Measurements from ENCODE around the gene SLC16A3.

The SLC16A3 gene

GRCh38 chr17:82244413-82245133, 15.7 kb downstream of the SLC16A3 start:
- TF ChIP-seq ZNF654 (tag by site-specific recombination; IDR thresholded peaks at IDR 0.05; ENCODE audit: low read depth) (peak; percentile 57), BCL11A (tag by site-specific recombination; IDR thresholded peaks at IDR 0.05; ENCODE audit: low read depth) (no peak), SP3 (tag by site-specific recombination; IDR thresholded peaks at IDR 0.05) (no peak), ZNF600 (tag by site-specific recombination; IDR thresholded peaks at IDR 0.05) (peak; percentile 32; the same call in 1 of the 2 replicates)
- no peaks in the 10 kb centered on the region for H3K9me3 ChIP-seq (ENCODE audit: control insufficient read depth, insufficient read depth, low read depth, low read length)
- H3K4me3 ChIP-seq (ENCODE audit: low read depth, low read length) = no peak overlapping the region
- ChIA-PET POLR2A (no interaction called here), CTCF (interaction anchor here (0.8 to 1.0 kb wide), 4 partner anchors 9 to 55 kb away, joined by 3 read pairs; no protein-coding TSS in a partner anchor)
- peaks cover 24 to 98% of the 10 kb centered on the region in 2 experiments for H3K36me3 ChIP-seq (ENCODE audit: control insufficient read depth in 2 of 2, insufficient read depth in 1 of 2, low read length in 2 of 2)
- H3K27ac ChIP-seq (ENCODE audit: extremely low read depth, low read depth, low read length) = 0 out of 2 replicates have a peak overlapping the region, but pooled peaks have one; percentile 5
- H3K4me1 ChIP-seq (ENCODE audit: control insufficient read depth, insufficient read depth, low read length) = no peaks in the 10 kb centered on the region

GRCh38 chr17:82245134-82246039, 16.5 kb downstream of the SLC16A3 start:
- H3K36me3 ChIP-seq (ENCODE audit: control insufficient read depth in 2 of 2, insufficient read depth in 1 of 2, low read length in 2 of 2) = peaks cover 32 to 98% of the 10 kb centered on the region in 2 experiments
- TF ChIP-seq ZNF544 (tag by site-specific recombination; IDR thresholded peaks at IDR 0.05) (no peak), HIC1 (tag by site-specific recombination; IDR thresholded peaks at IDR 0.05) (peak; percentile 32; the same call in 1 of the 2 replicates), GLIS2 (tag by site-specific recombination; IDR thresholded peaks at IDR 0.05) (peak; percentile 37; the same call in 1 of the 2 replicates)
- ChIA-PET POLR2A (interaction anchor here (0.8 kb wide), 1 partner anchor 9 kb away, joined by 3 read pairs; no protein-coding TSS in a partner anchor), CTCF (interaction anchor here (0.7 to 1.4 kb wide), 3 partner anchors 9 to 140 kb away, joined by 3 to 8 read pairs (median 3); no protein-coding TSS in a partner anchor)
- peak overlapping the region; percentile 32; the same call in 1 of the 2 replicates for H3K27ac ChIP-seq (ENCODE audit: extremely low read depth, low read depth, low read length)
- no peak overlapping the region for H3K4me3 ChIP-seq (ENCODE audit: low read depth, low read length)
- H3K4me1 ChIP-seq (ENCODE audit: control insufficient read depth, insufficient read depth, low read length) = no peaks in the 10 kb centered on the region
- no peaks in the 10 kb centered on the region for H3K9me3 ChIP-seq (ENCODE audit: control insufficient read depth, insufficient read depth, low read depth, low read length)

- Histone ChIP-seq H3K4me1 (ENCODE audit: control insufficient read depth, insufficient read depth, low read length) (no peaks in the 10 kb centered on the region), H3K27ac (ENCODE audit: extremely low read depth, low read depth, low read length) (0 out of 2 replicates have a peak overlapping the region, but pooled peaks have one; percentile 32), H3K36me3 (ENCODE audit: control insufficient read depth in 2 of 2, insufficient read depth in 1 of 2, low read length in 2 of 2) (peaks cover 39 to 99% of the 10 kb centered on the region in 2 experiments), H3K9me3 (ENCODE audit: control insufficient read depth, insufficient read depth, low read depth, low read length) (no peaks in the 10 kb centered on the region), H3K4me3 (ENCODE audit: low read depth, low read length) (no peak overlapping the region)
- TF ChIP-seq SP2 (tag by site-specific recombination; IDR thresholded peaks at IDR 0.05) (no peak), SCRT1 (tag by site-specific recombination; IDR thresholded peaks at IDR 0.05; ENCODE audit: borderline replicate concordance) (0 out of 2 replicates have a peak, but pooled peaks have one; percentile 19), KLF16 (tag by site-specific recombination; IDR thresholded peaks at IDR 0.05) (no peak), ZBTB49 (tag by site-specific recombination; IDR thresholded peaks at IDR 0.05; ENCODE audit: low read depth) (no peak), ZNF549 (tag by site-specific recombination; IDR thresholded peaks at IDR 0.05) (no peak)
- ChIA-PET POLR2A (interaction anchor here (0.8 kb wide), 1 partner anchor 10 kb away, joined by 3 read pairs; no protein-coding TSS in a partner anchor), CTCF (interaction anchor here (1.4 kb wide), 1 partner anchor 10 kb away, joined by 8 read pairs; no protein-coding TSS in a partner anchor)
Observed at GRCh38 chr17:82246040-82246364, 17.2 kb downstream of the SLC16A3 start.

Data from HEK293 (cell line).